Gastroesophageal sphincter (tissue), 3 donors: Measurements from ENCODE around the gene AK5.

Source experiments
- CTCF ChIP-seq, 4 experiments: fragments of 200-600 bp in 2 of 4; fragments of 450-650 bp in 2 of 4; sonication (generic) in 1 of 4; IDR thresholded peaks; one replicate each; pipeline ENCODE4 v1.5.1; 2017 to 2019; ENCODE audit warnings: antibody characterized with exemption in 4 of 4, mild to moderate bottlenecking in 2 of 4, moderate library complexity in 2 of 4
- EP300 ChIP-seq: sonication (generic); formaldehyde crosslinking; IDR thresholded peaks from one replicate; pipeline ENCODE4 v1.6.1; 2017; ENCODE audit warnings: antibody characterized with exemption, mild to moderate bottlenecking

- no peak for TF ChIP-seq CTCF (IDR thresholded peaks at IDR 0.05)
- TF ChIP-seq EP300: no peak
Observed at GRCh38 chr1:77461691-77462090, 179.9 kb downstream of the AK5 start.
